HEK293T (cell line): ENCODE measurements around the gene CADM1.

Experiments
- SUZ12 ChIP-seq: fragments of 450-650 bp; IDR thresholded peaks from 2 replicates; pipeline ENCODE4 v1.6.1; 2016; ENCODE audit warnings: mild to moderate bottlenecking
- TARDBP ChIP-seq: fragments of 450-650 bp; IDR thresholded peaks from 2 replicates; pipeline ENCODE4 v1.6.1; 2016

GRCh38 chr11:115275045-115275444 lies 229.2 kb downstream of the CADM1 start:
- no peak for TF ChIP-seq SUZ12
- no peak for TF ChIP-seq TARDBP
